HL-60 (cell line): Measurements from ENCODE around the gene FBXL20.

Experiments
- DNase-seq, 2 experiments: peaks; one replicate each; pipeline ENCODE4 v3.0.0-alpha.2; 2010 to 2020; ENCODE audit warnings: low read depth in 1 of 2, low spot score in 1 of 2
- H3K27ac ChIP-seq: fragments of 250-450 bp; sonication (Bioruptor Pico); replicated peaks from 2 replicates; pipeline ENCODE4 v1.5.1; 2020; ENCODE audit warnings: mild to moderate bottlenecking, moderate library complexity
- H3K27me3 ChIP-seq: fragments of 250-450 bp; sonication (Bioruptor Pico); 2 replicates; pipeline ENCODE4 v1.5.1; 2021; ENCODE audit warnings: mild to moderate bottlenecking, moderate library complexity; ENCODE audit not compliant: insufficient read depth, poor library complexity, severe bottlenecking
- H3K4me3 ChIP-seq: replicated peaks from 2 replicates; pipeline ENCODE4 v1.5.1; 2011; ENCODE audit warnings: mild to moderate bottlenecking, control low read depth, low read length; ENCODE audit not compliant: insufficient read depth
- GABPA ChIP-seq: IDR thresholded peaks from 2 replicates; pipeline ENCODE4 v1.6.1; 2012; ENCODE audit warnings: low read depth
- POLR2AphosphoS5 ChIP-seq: IDR thresholded peaks from 2 replicates; pipeline ENCODE4 v1.6.1; 2012; ENCODE audit warnings: low read depth
- SPI1 ChIP-seq: IDR thresholded peaks from 2 replicates; pipeline ENCODE4 v1.6.1; 2012; ENCODE audit warnings: low read depth, mild to moderate bottlenecking, borderline replicate concordance
- TF ChIP-seq, protein P1 (sequence below): IDR thresholded peaks from one replicate; pipeline ENCODE4 v1.5.1; 2011; ENCODE audit warnings: low read length, control low read depth, inconsistent platforms; ENCODE audit not compliant: insufficient read depth
- TF ChIP-seq, protein P2 (sequence below): IDR thresholded peaks from 2 replicates; pipeline ENCODE4 v1.6.1; 2012; ENCODE audit warnings: low read depth; ENCODE audit not compliant: insufficient replicate concordance

FBXL20 gene

DNA sequence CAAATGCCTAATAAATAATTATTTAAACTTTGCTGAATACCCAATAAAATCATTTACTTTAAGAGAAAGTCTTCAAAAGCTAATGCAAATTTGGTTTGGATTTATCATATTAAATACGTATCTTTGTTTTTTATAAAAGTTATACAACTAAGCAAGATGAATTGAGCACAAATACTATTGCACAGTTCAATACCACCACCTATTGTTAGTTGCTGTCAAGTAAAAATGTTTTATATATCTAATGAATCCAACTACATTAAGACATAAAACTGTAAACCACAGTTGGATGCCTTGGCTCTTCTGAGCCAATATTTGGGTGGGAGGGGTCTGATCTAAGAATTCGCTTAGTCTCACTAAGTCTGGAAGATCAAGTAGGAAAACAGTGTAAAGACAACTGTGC, 7.7 kb downstream of the FBXL20 start:
- H3K27me3 ChIP-seq, result no peaks in the 10 kb centered on the region
- DNase-seq, result no peak
- H3K4me3 ChIP-seq, result no peak overlapping the region
- no peak overlapping the region for H3K27ac ChIP-seq
- TF ChIP-seq GABPA (no peak), POLR2AphosphoS5 (no peak), SPI1 (no peak)
- TF ChIP-seq, protein P1, sequence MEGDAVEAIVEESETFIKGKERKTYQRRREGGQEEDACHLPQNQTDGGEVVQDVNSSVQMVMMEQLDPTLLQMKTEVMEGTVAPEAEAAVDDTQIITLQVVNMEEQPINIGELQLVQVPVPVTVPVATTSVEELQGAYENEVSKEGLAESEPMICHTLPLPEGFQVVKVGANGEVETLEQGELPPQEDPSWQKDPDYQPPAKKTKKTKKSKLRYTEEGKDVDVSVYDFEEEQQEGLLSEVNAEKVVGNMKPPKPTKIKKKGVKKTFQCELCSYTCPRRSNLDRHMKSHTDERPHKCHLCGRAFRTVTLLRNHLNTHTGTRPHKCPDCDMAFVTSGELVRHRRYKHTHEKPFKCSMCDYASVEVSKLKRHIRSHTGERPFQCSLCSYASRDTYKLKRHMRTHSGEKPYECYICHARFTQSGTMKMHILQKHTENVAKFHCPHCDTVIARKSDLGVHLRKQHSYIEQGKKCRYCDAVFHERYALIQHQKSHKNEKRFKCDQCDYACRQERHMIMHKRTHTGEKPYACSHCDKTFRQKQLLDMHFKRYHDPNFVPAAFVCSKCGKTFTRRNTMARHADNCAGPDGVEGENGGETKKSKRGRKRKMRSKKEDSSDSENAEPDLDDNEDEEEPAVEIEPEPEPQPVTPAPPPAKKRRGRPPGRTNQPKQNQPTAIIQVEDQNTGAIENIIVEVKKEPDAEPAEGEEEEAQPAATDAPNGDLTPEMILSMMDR, result no peak
- TF ChIP-seq, protein P2, sequence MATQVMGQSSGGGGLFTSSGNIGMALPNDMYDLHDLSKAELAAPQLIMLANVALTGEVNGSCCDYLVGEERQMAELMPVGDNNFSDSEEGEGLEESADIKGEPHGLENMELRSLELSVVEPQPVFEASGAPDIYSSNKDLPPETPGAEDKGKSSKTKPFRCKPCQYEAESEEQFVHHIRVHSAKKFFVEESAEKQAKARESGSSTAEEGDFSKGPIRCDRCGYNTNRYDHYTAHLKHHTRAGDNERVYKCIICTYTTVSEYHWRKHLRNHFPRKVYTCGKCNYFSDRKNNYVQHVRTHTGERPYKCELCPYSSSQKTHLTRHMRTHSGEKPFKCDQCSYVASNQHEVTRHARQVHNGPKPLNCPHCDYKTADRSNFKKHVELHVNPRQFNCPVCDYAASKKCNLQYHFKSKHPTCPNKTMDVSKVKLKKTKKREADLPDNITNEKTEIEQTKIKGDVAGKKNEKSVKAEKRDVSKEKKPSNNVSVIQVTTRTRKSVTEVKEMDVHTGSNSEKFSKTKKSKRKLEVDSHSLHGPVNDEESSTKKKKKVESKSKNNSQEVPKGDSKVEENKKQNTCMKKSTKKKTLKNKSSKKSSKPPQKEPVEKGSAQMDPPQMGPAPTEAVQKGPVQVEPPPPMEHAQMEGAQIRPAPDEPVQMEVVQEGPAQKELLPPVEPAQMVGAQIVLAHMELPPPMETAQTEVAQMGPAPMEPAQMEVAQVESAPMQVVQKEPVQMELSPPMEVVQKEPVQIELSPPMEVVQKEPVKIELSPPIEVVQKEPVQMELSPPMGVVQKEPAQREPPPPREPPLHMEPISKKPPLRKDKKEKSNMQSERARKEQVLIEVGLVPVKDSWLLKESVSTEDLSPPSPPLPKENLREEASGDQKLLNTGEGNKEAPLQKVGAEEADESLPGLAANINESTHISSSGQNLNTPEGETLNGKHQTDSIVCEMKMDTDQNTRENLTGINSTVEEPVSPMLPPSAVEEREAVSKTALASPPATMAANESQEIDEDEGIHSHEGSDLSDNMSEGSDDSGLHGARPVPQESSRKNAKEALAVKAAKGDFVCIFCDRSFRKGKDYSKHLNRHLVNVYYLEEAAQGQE, result no peak

DNA sequence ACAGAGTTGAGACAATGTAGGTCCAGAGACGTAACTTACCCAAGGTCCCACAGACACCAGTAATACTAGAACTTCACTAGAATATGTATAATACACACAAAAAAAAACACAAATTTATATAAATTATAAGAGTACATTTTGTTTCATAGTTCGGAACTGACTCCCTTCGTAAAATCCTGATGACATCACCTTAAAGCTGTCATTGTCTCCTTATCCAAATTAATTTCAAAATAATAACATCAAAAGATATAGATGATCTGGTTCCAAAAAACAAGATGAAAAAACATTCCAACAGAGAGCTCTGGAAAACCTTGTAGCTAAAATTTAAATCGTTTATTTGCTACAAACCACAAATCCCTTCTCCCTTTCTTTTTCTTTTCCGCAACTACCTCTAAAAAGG, 10.0 kb downstream of the FBXL20 start:
- Histone ChIP-seq H3K27me3 (no peaks in the 10 kb centered on the region), H3K27ac (no peak overlapping the region), H3K4me3 (no peak overlapping the region)
- no peak for DNase-seq
- TF ChIP-seq, protein P2, result no peak
- TF ChIP-seq, protein P1, result no peak
- TF ChIP-seq POLR2AphosphoS5, result no peak
- no peak for TF ChIP-seq GABPA
- TF ChIP-seq SPI1, result no peak

DNA sequence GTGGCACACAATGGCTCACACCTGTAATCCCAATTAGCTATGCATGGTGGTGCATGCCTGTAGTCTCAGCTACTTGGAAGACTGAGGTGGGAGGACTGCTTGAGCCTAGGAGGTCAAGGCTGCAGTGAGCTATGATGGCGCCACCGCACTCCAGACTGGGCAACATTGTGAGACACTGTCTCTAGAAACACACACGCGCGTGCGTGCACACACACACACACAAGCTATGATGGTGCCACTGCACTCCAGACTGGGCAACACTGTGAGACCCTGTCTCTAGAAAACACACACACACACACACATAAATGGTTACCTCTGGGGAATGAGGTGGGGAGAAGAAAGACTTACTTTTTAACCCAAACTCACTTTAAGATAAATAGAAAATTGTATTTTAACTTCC, 16.4 kb downstream of the FBXL20 start:
- Histone ChIP-seq H3K27ac (no peak overlapping the region), H3K27me3 (no peaks in the 10 kb centered on the region), H3K4me3 (no peak overlapping the region)
- TF ChIP-seq SPI1 (no peak), POLR2AphosphoS5 (no peak)
- TF ChIP-seq, protein P1, result no peak
- no peak for DNase-seq

DNA sequence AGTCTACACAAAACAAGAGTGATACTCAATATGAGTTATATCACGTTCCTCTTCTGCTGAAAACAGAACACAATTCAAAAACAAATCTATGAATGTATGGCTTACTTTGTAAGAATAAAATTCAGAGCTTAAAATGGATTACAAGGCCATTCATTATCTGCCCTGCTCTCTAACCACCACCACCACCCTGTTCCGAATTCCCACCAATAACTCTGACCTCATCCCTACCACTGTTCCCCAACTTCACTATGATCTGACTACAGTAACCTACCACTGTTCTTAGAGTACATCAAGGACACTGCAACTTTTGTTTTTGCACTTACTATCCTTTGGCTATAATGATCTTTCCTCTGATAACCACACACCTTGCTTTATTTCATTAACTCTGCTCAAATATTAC, 21.3 kb downstream of the FBXL20 start:
- DNase-seq, result no peak
- no peak overlapping the region for H3K4me3 ChIP-seq
- TF ChIP-seq, protein P1, result no peak
- no peak for TF ChIP-seq SPI1
- no peak for TF ChIP-seq GABPA
- TF ChIP-seq POLR2AphosphoS5, result no peak
- TF ChIP-seq, protein P2, result no peak
- H3K27ac ChIP-seq, result no peak overlapping the region
- no peaks in the 10 kb centered on the region for H3K27me3 ChIP-seq
